SK-N-SH (cell line): Measurements from ENCODE around the gene CHD2. TPM values are rescaled to one million over a fixed set of nuclear protein-coding genes. Genes with fewer than 3 reads are reported as not detected.

Source experiments
- CTCF ChIA-PET: fragments of 300-600, 350-600 bp; formaldehyde crosslinking; extraction: SDS; loops from one replicate; lab custom pipeline; 2021; lab: Yijun Ruan, JAX
- POLR2A ChIA-PET: fragments of 350-600 bp; sonication (Branson Sonifier 250); formaldehyde crosslinking; extraction: SDS; loops from one replicate; lab custom pipeline; 2020; ENCODE audit warnings: antibody characterized with exemption, inconsistent platforms; lab: Yijun Ruan, JAX
- DNase-seq: peaks from one replicate; pipeline ENCODE4 v3.0.0; 2012
- H2AFZ ChIP-seq: fragments of 200-600 bp; sonication (generic); 2 replicates; pipeline ENCODE4 v1.8.1; 2016; ENCODE audit warnings: antibody characterized with exemption, mild to moderate bottlenecking, low read depth
- H3F3A ChIP-seq: fragments of 200-600 bp; sonication (generic); replicated peaks from 2 replicates; pipeline ENCODE3; 2016; ENCODE audit warnings: antibody characterized with exemption, mild to moderate bottlenecking; ENCODE audit not compliant: insufficient read depth
- H3K27ac ChIP-seq, 2 experiments: fragments of 200-500 bp in 1 of 2; fragments of 200-600 bp in 1 of 2; sonication (Bioruptor generic) in 1 of 2; sonication (generic), shearing (Covaris generic) in 1 of 2; 2 replicates each; pipeline versions ENCODE4 v1.5.1 to v1.6.1; 2014 to 2016; ENCODE audit warnings: low read depth in 2 of 2, inconsistent platforms in 1 of 2, low read length in 1 of 2, mild to moderate bottlenecking in 1 of 2, mixed read lengths in 1 of 2
- H3K27me3 ChIP-seq: fragments of 200-600 bp; sonication (generic), shearing (Covaris generic); 2 replicates; pipeline ENCODE4 v1.6.1; 2016; ENCODE audit warnings: mixed run types; ENCODE audit not compliant: insufficient read depth
- H3K36me3 ChIP-seq, 2 experiments: fragments of 200-500 bp in 1 of 2; fragments of 200-600 bp in 1 of 2; sonication (Bioruptor generic) in 1 of 2; sonication (generic) in 1 of 2; replicated peaks in 1 of 2; 2 replicates each; pipeline versions ENCODE3 to v1.5.1; 2014 to 2016; ENCODE audit warnings: low read length in 1 of 2, mild to moderate bottlenecking in 1 of 2; ENCODE audit not compliant: insufficient read depth in 2 of 2, control insufficient read depth in 1 of 2
- H3K4me1 ChIP-seq, 2 experiments: fragments of 200-500 bp in 1 of 2; fragments of 200-600 bp in 1 of 2; sonication (Bioruptor generic) in 1 of 2; sonication (generic), shearing (Covaris generic) in 1 of 2; 2 replicates each; pipeline versions ENCODE4 v1.5.1 to v1.6.1; 2014 to 2016; ENCODE audit warnings: low read depth in 1 of 2, low read length in 1 of 2, mixed run types in 1 of 2; ENCODE audit not compliant: insufficient read depth in 2 of 2, control insufficient read depth in 1 of 2
- H3K4me2 ChIP-seq: fragments of 200-600 bp; sonication (generic), shearing (Covaris generic); 2 replicates; pipeline ENCODE4 v1.6.1; 2017; ENCODE audit warnings: mixed run types
- H3K4me3 ChIP-seq, 2 experiments: fragments of 200-500 bp in 1 of 2; fragments of 200-600 bp in 1 of 2; sonication (Bioruptor generic) in 1 of 2; sonication (generic), shearing (Covaris generic) in 1 of 2; 2 replicates each; pipeline versions ENCODE4 v1.5.1 to v1.8.1; 2014 to 2016; ENCODE audit warnings: low read depth in 2 of 2, inconsistent platforms in 1 of 2, low read length in 1 of 2, mild to moderate bottlenecking in 1 of 2, mixed read lengths in 1 of 2, moderate library complexity in 1 of 2
- H3K79me2 ChIP-seq: fragments of 200-600 bp; sonication (generic); 2 replicates; pipeline ENCODE4 v1.8.1; 2017; ENCODE audit warnings: mild to moderate bottlenecking; ENCODE audit not compliant: insufficient read depth
- H3K9ac ChIP-seq: fragments of 200-600 bp; sonication (generic); 2 replicates; pipeline ENCODE4 v1.6.1; 2017; ENCODE audit warnings: mixed run types
- H3K9me2 ChIP-seq: fragments of 200-600 bp; sonication (generic); 2 replicates; pipeline ENCODE4 v1.6.1; 2017; ENCODE audit warnings: mixed run types
- H3K9me3 ChIP-seq: fragments of 200-600 bp; sonication (generic); 2 replicates; pipeline ENCODE4 v1.6.1; 2017; ENCODE audit warnings: mixed run types, mild to moderate bottlenecking, moderate library complexity
- H4K20me1 ChIP-seq: fragments of 200-600 bp; sonication (generic); 2 replicates; pipeline ENCODE4 v1.6.1; 2017; ENCODE audit warnings: mild to moderate bottlenecking, mixed run types; ENCODE audit not compliant: insufficient read depth
- EP300 ChIP-seq, 2 experiments: IDR thresholded peaks; 2 replicates each; pipeline versions ENCODE4 v1.4.0 to v1.6.1; 2012; ENCODE audit warnings: borderline replicate concordance in 1 of 2, low read depth in 1 of 2, low read length in 1 of 2
- EZH2phosphoT487 ChIP-seq: fragments of 200-600 bp; sonication (generic); IDR thresholded peaks from 2 replicates; pipeline ENCODE4 v1.6.1; 2017; ENCODE audit warnings: low read depth, mixed run types, mild to moderate bottlenecking, antibody characterized with exemption, moderate library complexity, borderline replicate concordance
- FOXJ3 ChIP-seq: sonication (generic); formaldehyde crosslinking; IDR thresholded peaks from 2 replicates; pipeline ENCODE4 v1.5.1; 2020; ENCODE audit warnings: mild to moderate bottlenecking, missing genetic modification reagents
- GABPA ChIP-seq: IDR thresholded peaks from 2 replicates; pipeline ENCODE4 v1.4.0; 2012; ENCODE audit warnings: low read depth, mild to moderate bottlenecking
- GATA2 ChIP-seq: sonication (generic); formaldehyde crosslinking; IDR thresholded peaks from 2 replicates; pipeline ENCODE4 v1.5.0; 2020; ENCODE audit warnings: mild to moderate bottlenecking, missing genetic modification reagents
- MXI1 ChIP-seq: IDR thresholded peaks from 2 replicates; pipeline ENCODE4 v1.6.1; 2012; ENCODE audit warnings: mild to moderate bottlenecking, low read depth, low read length, improper control_type of control experiment
- RFX5 ChIP-seq: IDR thresholded peaks from 2 replicates; pipeline ENCODE4 v1.6.1; 2012; ENCODE audit warnings: mild to moderate bottlenecking, improper control_type of control experiment, low read length
- RXRA ChIP-seq: IDR thresholded peaks from 2 replicates; pipeline ENCODE4 v1.4.0; 2012; ENCODE audit warnings: low read depth, mild to moderate bottlenecking, borderline replicate concordance
- TEAD4 ChIP-seq: IDR thresholded peaks from 2 replicates; pipeline ENCODE4 v1.4.0; 2012; ENCODE audit warnings: mild to moderate bottlenecking, borderline replicate concordance; ENCODE audit not compliant: insufficient read depth
- WGBS: methylation state at CpG from one replicate; pipeline ENCODE4 v1.1.6; 2017; ENCODE audit warnings: low lambda C conversion rate; 5-methylcytosine and 5-hydroxymethylcytosine counted together
- polyA plus RNA-seq, 3 experiments: library from polyadenylated mRNA; depleted of rRNA; stranded (reverse); fragments of >200 nt; gene quantifications; 2 replicates each; pipeline ENCODE4 v1.2.3, GENCODE V29; 2012
- TF ChIP-seq, protein P1 (sequence below): IDR thresholded peaks from 2 replicates; pipeline ENCODE4; 2012
- TF ChIP-seq, protein P2 (sequence below): IDR thresholded peaks from 2 replicates; pipeline ENCODE4 v1.4.0; 2012; ENCODE audit warnings: low read depth
- TF ChIP-seq, protein P3 (sequence below): fragments of 150-350 bp; IDR thresholded peaks from 2 replicates; pipeline ENCODE4 v1.6.1; 2017; ENCODE audit warnings: antibody characterized with exemption, low read length, low read depth, borderline replicate concordance
- TF ChIP-seq, protein P4 (sequence below): fragments of 150-350 bp; IDR thresholded peaks from 2 replicates; pipeline ENCODE4 v1.6.1; 2016; ENCODE audit warnings: mild to moderate bottlenecking, low read depth, low read length

Gene CHD2
- polyA plus RNA-seq, 1 of the 3 experiments (the other 2 are of a cell fraction) = 25.3 TPM

DNA sequence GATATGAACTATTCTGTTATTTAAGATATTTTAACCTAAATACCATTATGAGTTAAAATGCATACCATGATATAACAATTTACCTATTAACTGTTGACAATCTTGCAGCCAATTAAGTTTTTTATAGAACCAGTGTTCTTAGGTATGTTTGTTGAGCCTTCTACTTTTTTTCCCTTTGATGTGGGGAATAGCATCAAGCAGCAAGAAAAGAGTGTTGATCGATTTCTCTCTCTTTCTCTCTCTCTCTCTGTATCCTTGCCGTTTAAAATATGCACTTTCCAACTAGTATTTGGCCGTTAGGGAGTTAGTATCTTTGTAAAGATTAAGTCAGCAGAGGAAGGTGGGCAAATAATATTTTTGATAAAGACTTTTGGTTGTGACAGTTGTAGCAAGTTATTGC, 5.9 kb downstream of the CHD2 start:
- Histone ChIP-seq H2AFZ (no peak overlapping the region), H3K9ac (peak overlapping the region; percentile 91), H3K4me1 (peaks cover 30 to 32% of the 10 kb centered on the region in 2 experiments), H3K36me3 (peaks cover 15 to 48% of the 10 kb centered on the region in 2 experiments), H4K20me1 (peaks cover 20% of the 10 kb centered on the region), H3K9me2 (no peaks in the 10 kb centered on the region), H3K27me3 (no peaks in the 10 kb centered on the region), H3K4me2 (peak overlapping the region; percentile 86), H3K4me3 (peak overlapping the region; percentile 59 to 69; a peak in 2 of 4 replicates), H3K9me3 (no peaks in the 10 kb centered on the region), H3F3A (peaks cover 75% of the 10 kb centered on the region), H3K79me2 (peaks cover 97% of the 10 kb centered on the region), H3K27ac (peak overlapping the region; percentile 98 to 99)
- 32% methylated on average over 3 of the region's 3 CpGs for WGBS
- ChIA-PET POLR2A (interaction anchor here (2.0 kb wide), 1 partner anchor 23 kb away, joined by 5 read pairs; no protein-coding TSS in a partner anchor), CTCF (interaction anchor here (0.6 to 4.7 kb wide), 5 partner anchors 12 to 109 kb away, joined by 3 to 33 read pairs (median 17); no protein-coding TSS in a partner anchor)
- no peak for TF ChIP-seq EZH2phosphoT487
- no peak for TF ChIP-seq FOXJ3 (CRISPR knock-in tag)
- TF ChIP-seq, protein P1, sequence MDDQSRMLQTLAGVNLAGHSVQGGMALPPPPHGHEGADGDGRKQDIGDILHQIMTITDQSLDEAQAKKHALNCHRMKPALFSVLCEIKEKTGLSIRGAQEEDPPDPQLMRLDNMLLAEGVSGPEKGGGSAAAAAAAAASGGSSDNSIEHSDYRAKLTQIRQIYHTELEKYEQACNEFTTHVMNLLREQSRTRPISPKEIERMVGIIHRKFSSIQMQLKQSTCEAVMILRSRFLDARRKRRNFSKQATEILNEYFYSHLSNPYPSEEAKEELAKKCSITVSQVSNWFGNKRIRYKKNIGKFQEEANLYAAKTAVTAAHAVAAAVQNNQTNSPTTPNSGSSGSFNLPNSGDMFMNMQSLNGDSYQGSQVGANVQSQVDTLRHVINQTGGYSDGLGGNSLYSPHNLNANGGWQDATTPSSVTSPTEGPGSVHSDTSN = no peak
- no peak for TF ChIP-seq TEAD4
- TF ChIP-seq, protein P2, sequence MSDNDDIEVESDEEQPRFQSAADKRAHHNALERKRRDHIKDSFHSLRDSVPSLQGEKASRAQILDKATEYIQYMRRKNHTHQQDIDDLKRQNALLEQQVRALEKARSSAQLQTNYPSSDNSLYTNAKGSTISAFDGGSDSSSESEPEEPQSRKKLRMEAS = no peak
- TF ChIP-seq, protein P3, sequence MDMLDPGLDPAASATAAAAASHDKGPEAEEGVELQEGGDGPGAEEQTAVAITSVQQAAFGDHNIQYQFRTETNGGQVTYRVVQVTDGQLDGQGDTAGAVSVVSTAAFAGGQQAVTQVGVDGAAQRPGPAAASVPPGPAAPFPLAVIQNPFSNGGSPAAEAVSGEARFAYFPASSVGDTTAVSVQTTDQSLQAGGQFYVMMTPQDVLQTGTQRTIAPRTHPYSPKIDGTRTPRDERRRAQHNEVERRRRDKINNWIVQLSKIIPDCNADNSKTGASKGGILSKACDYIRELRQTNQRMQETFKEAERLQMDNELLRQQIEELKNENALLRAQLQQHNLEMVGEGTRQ = no peak
- TF ChIP-seq EP300 (IDR thresholded peaks at IDR 0.05; ENCODE audit: borderline replicate concordance in 1 of 2, low read depth in 1 of 2, low read length in 1 of 2) = no peak
- no peak for TF ChIP-seq GATA2
- TF ChIP-seq RFX5 = no peak
- TF ChIP-seq GABPA = no peak
- no peak for TF ChIP-seq MXI1
- no peak for TF ChIP-seq RXRA
- TF ChIP-seq, protein P4, sequence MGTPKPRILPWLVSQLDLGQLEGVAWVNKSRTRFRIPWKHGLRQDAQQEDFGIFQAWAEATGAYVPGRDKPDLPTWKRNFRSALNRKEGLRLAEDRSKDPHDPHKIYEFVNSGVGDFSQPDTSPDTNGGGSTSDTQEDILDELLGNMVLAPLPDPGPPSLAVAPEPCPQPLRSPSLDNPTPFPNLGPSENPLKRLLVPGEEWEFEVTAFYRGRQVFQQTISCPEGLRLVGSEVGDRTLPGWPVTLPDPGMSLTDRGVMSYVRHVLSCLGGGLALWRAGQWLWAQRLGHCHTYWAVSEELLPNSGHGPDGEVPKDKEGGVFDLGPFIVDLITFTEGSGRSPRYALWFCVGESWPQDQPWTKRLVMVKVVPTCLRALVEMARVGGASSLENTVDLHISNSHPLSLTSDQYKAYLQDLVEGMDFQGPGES = no peak
- DNase-seq = no peak
